ENCODE results near the gene SH3BGRL3. TPM values are rescaled to one million over a fixed set of nuclear protein-coding genes. Genes with fewer than 3 reads are reported as not detected.
"Not testable (repeated sequence)": the region's sequence is repeated elsewhere in the genome, so short reads cannot be mapped to it uniquely, and the experiment has no call there.

Gene SH3BGRL3
- total RNA-seq (2014; rRNA removed; shearing (Covaris generic)) (212 and 240 TPM in 2 replicates), polyA plus RNA-seq (2016; fragmentation: Nextera tagmentation; extraction: Ambion mirVana) (2,795 and 2,825 TPM in 2 replicates)

GRCh38 chr1:26279456-26280332, at the start of gene SH3BGRL3:
SH3BGRL3 (plus strand) TSS chr1:26280086; CDS start chr1:26280156, 70 bp downstream.
- 0 to 2% methylated on average over 30 to 39 of the region's 66 CpGs for WGBS, 2 experiments (ENCODE audit: low coverage in 1 of 2, low lambda C conversion rate in 2 of 2, missing lambda C conversion rate in 2 of 2)
- Histone ChIP-seq H3K4me2 (ENCODE audit: unreplicated experiment) (peak within 1 kb of the TSS; percentile 90), H3K9me3 (ENCODE audit: low read depth) (no peaks in the 10 kb centered on the region)

DNA sequence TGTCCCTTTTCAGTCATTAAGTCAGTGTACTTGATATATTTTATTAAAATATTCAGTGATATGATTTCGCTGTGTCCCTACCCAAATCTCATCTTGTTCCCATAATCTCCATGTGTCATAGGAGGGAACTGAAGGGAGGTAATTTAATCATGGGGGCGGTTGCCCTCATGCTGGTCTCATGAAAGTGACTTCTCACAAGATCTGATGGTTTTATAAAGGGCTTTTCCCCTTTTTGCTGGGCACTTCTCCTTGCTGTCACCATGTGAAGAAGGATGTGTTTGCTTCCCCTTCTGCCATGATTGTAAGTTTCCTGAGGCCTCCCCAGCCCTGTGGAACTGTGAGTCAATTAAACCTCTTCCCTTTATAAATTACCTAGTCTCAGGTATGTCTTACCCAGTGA, 49.2 kb upstream of the SH3BGRL3 start:
- H3F3A ChIP-seq (ENCODE audit: insufficient read depth); H3K9me3 ChIP-seq (ENCODE audit: low read depth); H3K9ac ChIP-seq; H3K27ac ChIP-seq; H3K4me3 ChIP-seq; H3K4me2 ChIP-seq (ENCODE audit: unreplicated experiment); H3K27me3 ChIP-seq (replicated peaks; ENCODE audit: insufficient read depth); H4K20me1 ChIP-seq (ENCODE audit: insufficient read depth); H2AFZ ChIP-seq; H3K79me2 ChIP-seq (ENCODE audit: insufficient read depth); in situ Hi-C loops (cut with MboI); DNase-seq; H3K36me3 ChIP-seq (ENCODE audit: low read depth); H3K4me1 ChIP-seq (ENCODE audit: insufficient read depth); H3K9me2 ChIP-seq (ENCODE audit: insufficient read depth): not testable (repeated sequence)
- WGBS, 2 experiments (ENCODE audit: low coverage in 1 of 2, low lambda C conversion rate in 2 of 2, missing lambda C conversion rate in 2 of 2) = 87 to 88% methylated on average over 2 of the region's 2 CpGs

More at GRCh38 chr1:26279456-26280332, at the start of gene SH3BGRL3:
- peak within 1 kb of the TSS; percentile 55; the same call in 1 of the 2 replicates for H2AFZ ChIP-seq
- TF ChIP-seq EZH2 (IDR thresholded peaks at IDR 0.05; ENCODE audit: insufficient read depth, poor library complexity, severe bottlenecking) (no peak), EZH2phosphoT487 (IDR thresholded peaks at IDR 0.05; ENCODE audit: insufficient read depth, low read depth) (no peak)
- H3F3A ChIP-seq (ENCODE audit: insufficient read depth) = peaks cover 77% of the 10 kb centered on the region
- H3K9ac ChIP-seq = peak within 1 kb of the TSS; percentile 87
- peak; percentile 92 for DNase-seq
- H3K36me3 ChIP-seq (ENCODE audit: low read depth) = 0 out of 2 replicates have a peak, but pooled peaks cover 8% of the 10 kb centered on the region
- H3K27me3 ChIP-seq (replicated peaks; ENCODE audit: insufficient read depth) = no peaks in the 10 kb centered on the region
- in situ Hi-C loops (cut with MboI) = no loop called here
- peaks cover 3% of the 10 kb centered on the region; the same call in 1 of the 2 replicates for H4K20me1 ChIP-seq (ENCODE audit: insufficient read depth)
- peak within 1 kb of the TSS; percentile 95 for H3K27ac ChIP-seq
- H3K4me1 ChIP-seq (ENCODE audit: insufficient read depth) = peaks cover 79% of the 10 kb centered on the region
- H3K4me3 ChIP-seq = peak within 1 kb of the TSS; percentile 85
- H3K9me2 ChIP-seq (ENCODE audit: insufficient read depth) = no peaks in the 10 kb centered on the region
- H3K79me2 ChIP-seq (ENCODE audit: insufficient read depth) = peaks cover 34% of the 10 kb centered on the region

GRCh38 chr1:26233903-26234643, 45.8 kb upstream of the SH3BGRL3 start, which contains the start of gene CEP85:
CEP85 (plus strand) TSS chr1:26234200; CDS start chr1:26239784, 5,584 bp downstream.
- 1% methylated on average over 70 to 73 of the region's 73 CpGs for WGBS, 2 experiments (ENCODE audit: low coverage in 1 of 2, low lambda C conversion rate in 2 of 2, missing lambda C conversion rate in 2 of 2)

DNA sequence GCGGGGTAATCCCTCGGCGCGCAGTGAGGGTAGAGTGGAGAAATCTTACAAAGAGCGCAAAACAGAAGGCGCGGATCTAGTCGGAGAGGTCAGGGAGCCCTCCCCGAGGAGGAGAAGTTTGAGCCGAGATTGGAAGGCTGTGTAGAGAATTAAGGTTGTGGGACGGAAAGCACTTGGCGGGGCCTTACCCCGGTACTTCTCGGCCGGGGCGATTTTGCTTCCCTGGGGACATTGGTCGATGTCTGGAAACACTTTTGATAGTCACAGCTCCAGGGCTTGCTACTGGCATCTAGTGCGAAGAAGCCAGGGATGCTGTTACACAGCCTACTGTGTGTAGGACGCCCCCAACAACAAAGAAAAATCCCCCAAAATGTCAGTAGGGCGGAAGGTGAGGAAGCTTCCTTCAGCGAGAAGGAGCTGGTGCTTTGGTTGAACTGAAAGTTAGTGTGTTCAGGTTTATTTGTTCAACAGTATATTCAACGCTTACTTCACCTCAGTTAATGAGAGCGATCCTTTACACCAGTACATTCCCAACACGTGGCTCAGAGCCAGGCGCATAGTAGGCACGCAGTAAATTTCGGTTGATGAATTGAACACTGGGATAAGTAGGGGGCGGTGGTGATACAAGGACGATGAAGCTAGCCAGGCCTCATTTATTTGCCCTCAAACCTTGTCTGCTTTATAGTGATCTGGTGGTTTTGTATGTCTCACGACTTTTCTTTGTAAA, 45.1 kb upstream of the SH3BGRL3 start:
- peak; percentile 44 for DNase-seq
- no peak for TF ChIP-seq EZH2 (IDR thresholded peaks at IDR 0.05; ENCODE audit: insufficient read depth, poor library complexity, severe bottlenecking)
- no peak for TF ChIP-seq EZH2phosphoT487 (IDR thresholded peaks at IDR 0.05; ENCODE audit: insufficient read depth, low read depth)
- Histone ChIP-seq H3K27me3 (replicated peaks; ENCODE audit: insufficient read depth) (no peaks in the 10 kb centered on the region), H3K4me2 (ENCODE audit: unreplicated experiment) (peak overlapping the region; percentile 92), H3K9ac (peak overlapping the region; percentile 80), H3K4me3 (peak overlapping the region; percentile 94), H3K27ac (peak overlapping the region; percentile 67), H2AFZ (peak overlapping the region; percentile 96), H4K20me1 (ENCODE audit: insufficient read depth) (no peaks in the 10 kb centered on the region), H3K36me3 (ENCODE audit: low read depth) (no peaks in the 10 kb centered on the region), H3F3A (ENCODE audit: insufficient read depth) (peaks cover 9% of the 10 kb centered on the region; the same call in 1 of the 2 replicates), H3K9me2 (ENCODE audit: insufficient read depth) (no peaks in the 10 kb centered on the region), H3K79me2 (ENCODE audit: insufficient read depth) (peaks cover 50% of the 10 kb centered on the region), H3K4me1 (ENCODE audit: insufficient read depth) (peaks cover 11% of the 10 kb centered on the region), H3K9me3 (ENCODE audit: low read depth) (no peaks in the 10 kb centered on the region)
- 4 to 5% methylated on average over 30 of the region's 30 CpGs for WGBS, 2 experiments (ENCODE audit: low coverage in 1 of 2, low lambda C conversion rate in 2 of 2, missing lambda C conversion rate in 2 of 2)
- in situ Hi-C loops (cut with MboI) = no loop called here

More at GRCh38 chr1:26233903-26234643, 45.8 kb upstream of the SH3BGRL3 start, which contains the start of gene CEP85:
- Histone ChIP-seq H4K20me1 (ENCODE audit: insufficient read depth) (no peaks in the 10 kb centered on the region), H3K4me2 (ENCODE audit: unreplicated experiment) (peak within 1 kb of the TSS; percentile 92), H3K79me2 (ENCODE audit: insufficient read depth) (peaks cover 42% of the 10 kb centered on the region), H3K9me2 (ENCODE audit: insufficient read depth) (no peaks in the 10 kb centered on the region), H3K36me3 (ENCODE audit: low read depth) (no peaks in the 10 kb centered on the region), H3K27ac (peak within 1 kb of the TSS; percentile 67), H3F3A (ENCODE audit: insufficient read depth) (peaks cover 9% of the 10 kb centered on the region; the same call in 1 of the 2 replicates), H2AFZ (peak within 1 kb of the TSS; percentile 96), H3K4me1 (ENCODE audit: insufficient read depth) (peaks cover 6% of the 10 kb centered on the region), H3K9ac (peak within 1 kb of the TSS; percentile 80), H3K9me3 (ENCODE audit: low read depth) (no peaks in the 10 kb centered on the region), H3K27me3 (replicated peaks; ENCODE audit: insufficient read depth) (no peaks in the 10 kb centered on the region), H3K4me3 (peak within 1 kb of the TSS; percentile 94)
- TF ChIP-seq EZH2phosphoT487 (IDR thresholded peaks at IDR 0.05; ENCODE audit: insufficient read depth, low read depth) (no peak), EZH2 (IDR thresholded peaks at IDR 0.05; ENCODE audit: insufficient read depth, poor library complexity, severe bottlenecking) (no peak)
- in situ Hi-C loops (cut with MboI) = no loop called here
- DNase-seq = peak; percentile 99

Data from GM23248 (cell line).